ENCODE data around the gene SYNDIG1. TPM values are rescaled to one million over a fixed set of nuclear protein-coding genes. Genes with fewer than 3 reads are reported as not detected.

SYNDIG1 gene
- total and polyA plus RNA-seq, 9 of the 15 experiments (the other 6 are each of a cell fraction or from before 2014, with no cell fraction given) = not detected

DNA sequence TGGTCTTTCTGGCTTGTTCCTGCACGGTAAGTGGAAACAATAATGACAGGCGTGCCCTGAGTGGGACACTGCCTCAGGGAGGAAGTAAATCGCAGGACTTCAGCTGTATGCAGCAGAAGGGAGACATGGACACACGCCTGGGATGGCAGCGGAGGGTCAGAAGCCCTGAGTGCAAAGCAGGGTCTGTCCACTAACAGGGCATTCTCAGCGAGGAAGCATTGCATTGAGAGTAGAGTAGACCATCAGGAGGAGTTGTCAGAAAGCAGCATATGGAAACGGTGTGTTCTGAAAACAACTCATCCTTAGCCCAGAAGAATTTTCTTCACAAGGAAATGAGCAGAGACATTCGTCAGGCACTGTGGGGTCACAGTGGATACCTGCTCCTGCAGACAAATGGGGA is 134.0 kb downstream of the SYNDIG1 start (continued):
- TF ChIP-seq, protein P1, sequence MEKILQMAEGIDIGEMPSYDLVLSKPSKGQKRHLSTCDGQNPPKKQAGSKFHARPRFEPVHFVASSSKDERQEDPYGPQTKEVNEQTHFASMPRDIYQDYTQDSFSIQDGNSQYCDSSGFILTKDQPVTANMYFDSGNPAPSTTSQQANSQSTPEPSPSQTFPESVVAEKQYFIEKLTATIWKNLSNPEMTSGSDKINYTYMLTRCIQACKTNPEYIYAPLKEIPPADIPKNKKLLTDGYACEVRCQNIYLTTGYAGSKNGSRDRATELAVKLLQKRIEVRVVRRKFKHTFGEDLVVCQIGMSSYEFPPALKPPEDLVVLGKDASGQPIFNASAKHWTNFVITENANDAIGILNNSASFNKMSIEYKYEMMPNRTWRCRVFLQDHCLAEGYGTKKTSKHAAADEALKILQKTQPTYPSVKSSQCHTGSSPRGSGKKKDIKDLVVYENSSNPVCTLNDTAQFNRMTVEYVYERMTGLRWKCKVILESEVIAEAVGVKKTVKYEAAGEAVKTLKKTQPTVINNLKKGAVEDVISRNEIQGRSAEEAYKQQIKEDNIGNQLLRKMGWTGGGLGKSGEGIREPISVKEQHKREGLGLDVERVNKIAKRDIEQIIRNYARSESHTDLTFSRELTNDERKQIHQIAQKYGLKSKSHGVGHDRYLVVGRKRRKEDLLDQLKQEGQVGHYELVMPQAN (IDR thresholded peaks at IDR 0.05; ENCODE audit: borderline replicate concordance) = no peak
- TF ChIP-seq, protein P2, sequence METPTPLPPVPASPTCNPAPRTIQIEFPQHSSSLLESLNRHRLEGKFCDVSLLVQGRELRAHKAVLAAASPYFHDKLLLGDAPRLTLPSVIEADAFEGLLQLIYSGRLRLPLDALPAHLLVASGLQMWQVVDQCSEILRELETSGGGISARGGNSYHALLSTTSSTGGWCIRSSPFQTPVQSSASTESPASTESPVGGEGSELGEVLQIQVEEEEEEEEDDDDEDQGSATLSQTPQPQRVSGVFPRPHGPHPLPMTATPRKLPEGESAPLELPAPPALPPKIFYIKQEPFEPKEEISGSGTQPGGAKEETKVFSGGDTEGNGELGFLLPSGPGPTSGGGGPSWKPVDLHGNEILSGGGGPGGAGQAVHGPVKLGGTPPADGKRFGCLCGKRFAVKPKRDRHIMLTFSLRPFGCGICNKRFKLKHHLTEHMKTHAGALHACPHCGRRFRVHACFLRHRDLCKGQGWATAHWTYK (CRISPR knock-in tag; IDR thresholded peaks at IDR 0.05) = no peak

DNA sequence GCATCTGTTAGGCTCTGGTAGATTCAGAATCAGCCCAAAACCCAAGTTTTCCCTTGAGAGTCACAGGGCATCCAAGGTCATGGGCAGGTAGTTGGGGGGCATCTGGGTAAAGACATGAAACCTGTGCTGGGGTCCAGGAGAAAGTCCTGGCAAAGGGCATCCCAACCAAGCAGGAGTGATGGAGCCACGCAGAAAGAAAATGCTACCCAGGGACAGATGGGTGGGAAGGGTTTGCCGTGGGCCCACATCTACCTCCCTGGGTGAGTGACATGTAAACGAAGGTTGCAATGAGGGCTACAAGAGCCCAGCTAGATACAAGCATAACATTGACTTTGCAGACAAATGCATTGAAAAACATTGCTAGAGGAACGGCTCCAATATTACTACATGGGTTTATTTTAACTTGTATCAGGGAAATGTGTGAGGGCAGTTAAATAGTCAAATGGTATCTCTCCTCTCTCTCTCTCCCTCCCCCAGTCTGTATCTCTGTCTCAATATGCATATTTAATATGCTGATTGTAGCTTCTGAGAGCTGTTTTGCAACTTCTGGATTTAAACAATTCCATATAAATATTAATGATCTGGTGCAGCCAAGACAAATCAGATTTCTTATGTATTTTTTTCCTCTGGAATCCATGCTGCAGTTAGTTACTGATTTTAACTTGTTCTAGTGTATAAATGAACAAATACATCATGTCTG is 135.7 kb downstream of the SYNDIG1 start:
- in situ Hi-C loops (cut with MboI) (no loop called here), intact Hi-C loops (cut with micrococcal nuclease) (no loop called here)
- Histone ChIP-seq H3K9me3 (replicated peaks; ENCODE audit: control insufficient read depth, insufficient read depth, low read depth, low read length) (no peaks in the 10 kb centered on the region), H3K4me1 (replicated peaks in 1 of 2; ENCODE audit: control insufficient read depth in 2 of 2, insufficient read depth in 2 of 2, low read length in 2 of 2) (no peaks in the 10 kb centered on the region), H3K27ac (ENCODE audit: extremely low read depth, low read depth, low read length) (no peak overlapping the region), H3K36me3 (ENCODE audit: control insufficient read depth, insufficient read depth, low read length) (no peaks in the 10 kb centered on the region), H3K79me2 (ENCODE audit: control insufficient read depth, insufficient read depth, low read length) (no peaks in the 10 kb centered on the region), H2AFZ (ENCODE audit: low read depth, low read length) (no peak overlapping the region), H3K9ac (ENCODE audit: insufficient read depth in 1 of 2, low read depth in 2 of 2, low read length in 2 of 2) (no peak overlapping the region), H3K4me2 (ENCODE audit: insufficient read depth, low read length) (no peak overlapping the region), H3K27me3 (ENCODE audit: control insufficient read depth in 2 of 2, insufficient read depth in 2 of 2, low read length in 2 of 2) (no peaks in the 10 kb centered on the region), H4K20me1 (replicated peaks; ENCODE audit: control insufficient read depth, insufficient read depth, low read length) (no peaks in the 10 kb centered on the region), H3K9me1 (ENCODE audit: control insufficient read depth, insufficient read depth, low read length) (no peaks in the 10 kb centered on the region), H3K4me3 (no peak overlapping the region)
- 0% methylated on average over 4 of the region's 4 CpGs for WGBS (ENCODE audit: insufficient coverage, low coverage, missing lambda C conversion rate)
- no peak for DNase-seq (ENCODE audit: extremely low read depth in 1 of 4, low spot score in 3 of 4)
- no peak for FAIRE-seq
- no TSS peak for BruUV-seq (replicated peaks)
- POLR2A ChIA-PET = no interaction called here
- CTCF ChIA-PET (ENCODE audit: low intra/inter-chr PET ratio) = no interaction called here
- no peak for ATAC-seq
- no peak for TF ChIP-seq NR2C1 (IDR thresholded peaks at IDR 0.05)
- TF ChIP-seq NR2C1 (tag; IDR thresholded peaks at IDR 0.05) = no peak
- no peak for TF ChIP-seq ZBTB7A (IDR thresholded peaks at IDR 0.05; ENCODE audit: borderline replicate concordance, control insufficient read depth, low read depth, low read length)
- TF ChIP-seq, protein P3, sequence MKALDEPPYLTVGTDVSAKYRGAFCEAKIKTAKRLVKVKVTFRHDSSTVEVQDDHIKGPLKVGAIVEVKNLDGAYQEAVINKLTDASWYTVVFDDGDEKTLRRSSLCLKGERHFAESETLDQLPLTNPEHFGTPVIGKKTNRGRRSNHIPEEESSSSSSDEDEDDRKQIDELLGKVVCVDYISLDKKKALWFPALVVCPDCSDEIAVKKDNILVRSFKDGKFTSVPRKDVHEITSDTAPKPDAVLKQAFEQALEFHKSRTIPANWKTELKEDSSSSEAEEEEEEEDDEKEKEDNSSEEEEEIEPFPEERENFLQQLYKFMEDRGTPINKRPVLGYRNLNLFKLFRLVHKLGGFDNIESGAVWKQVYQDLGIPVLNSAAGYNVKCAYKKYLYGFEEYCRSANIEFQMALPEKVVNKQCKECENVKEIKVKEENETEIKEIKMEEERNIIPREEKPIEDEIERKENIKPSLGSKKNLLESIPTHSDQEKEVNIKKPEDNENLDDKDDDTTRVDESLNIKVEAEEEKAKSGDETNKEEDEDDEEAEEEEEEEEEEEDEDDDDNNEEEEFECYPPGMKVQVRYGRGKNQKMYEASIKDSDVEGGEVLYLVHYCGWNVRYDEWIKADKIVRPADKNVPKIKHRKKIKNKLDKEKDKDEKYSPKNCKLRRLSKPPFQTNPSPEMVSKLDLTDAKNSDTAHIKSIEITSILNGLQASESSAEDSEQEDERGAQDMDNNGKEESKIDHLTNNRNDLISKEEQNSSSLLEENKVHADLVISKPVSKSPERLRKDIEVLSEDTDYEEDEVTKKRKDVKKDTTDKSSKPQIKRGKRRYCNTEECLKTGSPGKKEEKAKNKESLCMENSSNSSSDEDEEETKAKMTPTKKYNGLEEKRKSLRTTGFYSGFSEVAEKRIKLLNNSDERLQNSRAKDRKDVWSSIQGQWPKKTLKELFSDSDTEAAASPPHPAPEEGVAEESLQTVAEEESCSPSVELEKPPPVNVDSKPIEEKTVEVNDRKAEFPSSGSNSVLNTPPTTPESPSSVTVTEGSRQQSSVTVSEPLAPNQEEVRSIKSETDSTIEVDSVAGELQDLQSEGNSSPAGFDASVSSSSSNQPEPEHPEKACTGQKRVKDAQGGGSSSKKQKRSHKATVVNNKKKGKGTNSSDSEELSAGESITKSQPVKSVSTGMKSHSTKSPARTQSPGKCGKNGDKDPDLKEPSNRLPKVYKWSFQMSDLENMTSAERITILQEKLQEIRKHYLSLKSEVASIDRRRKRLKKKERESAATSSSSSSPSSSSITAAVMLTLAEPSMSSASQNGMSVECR (CRISPR knock-in tag; IDR thresholded peaks at IDR 0.05) = no peak
- no peak for TF ChIP-seq ZNF436 (CRISPR knock-in tag; IDR thresholded peaks at IDR 0.05)
- TF ChIP-seq ZNF174 (CRISPR knock-in tag; IDR thresholded peaks at IDR 0.05) = no peak
